HEK293T (cell line): ENCODE results near the gene NVL.

ENCODE experiments used
- CTCF ChIA-PET: fragments of 350-600 bp; formaldehyde crosslinking; extraction: SDS; loops from one replicate; lab custom pipeline; 2021; ENCODE audit warnings: antibody characterized with exemption, inconsistent platforms; lab: Yijun Ruan, JAX
- POLR2A ChIA-PET: fragments of 350-600 bp; formaldehyde crosslinking; extraction: SDS; loops from one replicate; lab custom pipeline; 2020; ENCODE audit warnings: antibody characterized with exemption, inconsistent platforms; lab: Yijun Ruan, JAX
- DNase-seq: peaks from one replicate; pipeline ENCODE4 v3.0.0; 2012; ENCODE audit warnings: mixed read lengths; ENCODE audit errors: extremely low spot score
- ARNT ChIP-seq: fragments of 450-650 bp; IDR thresholded peaks from 2 replicates; pipeline ENCODE4 v1.6.1; 2017; ENCODE audit warnings: mild to moderate bottlenecking
- BHLHE40 ChIP-seq: fragments of 450-650 bp; IDR thresholded peaks from 2 replicates; pipeline ENCODE4 v1.6.1; 2016; ENCODE audit warnings: mild to moderate bottlenecking, moderate library complexity, borderline replicate concordance
- CTBP1 ChIP-seq: fragments of 450-650 bp; IDR thresholded peaks from 2 replicates; pipeline ENCODE4 v1.6.1; 2016; ENCODE audit warnings: borderline replicate concordance
- ELF4 ChIP-seq: fragments of 450-650 bp; IDR thresholded peaks from 2 replicates; pipeline ENCODE4 v1.6.1; 2017; ENCODE audit warnings: antibody characterized with exemption
- FOXA1 ChIP-seq: fragments of 450-650 bp; IDR thresholded peaks from 2 replicates; pipeline ENCODE4 v1.6.1; 2016; ENCODE audit warnings: mild to moderate bottlenecking
- FOXK2 ChIP-seq: fragments of 450-650 bp; IDR thresholded peaks from 2 replicates; pipeline ENCODE4 v1.6.1; 2016; ENCODE audit warnings: mild to moderate bottlenecking
- FOXM1 ChIP-seq: fragments of 450-650 bp; IDR thresholded peaks from 2 replicates; pipeline ENCODE4 v1.6.1; 2017; ENCODE audit warnings: mild to moderate bottlenecking, borderline replicate concordance
- HDGF ChIP-seq: fragments of 450-650 bp; IDR thresholded peaks from 2 replicates; pipeline ENCODE4 v1.6.1; 2017; ENCODE audit warnings: antibody characterized with exemption, borderline replicate concordance
- L3MBTL2 ChIP-seq: fragments of 450-650 bp; conservative IDR thresholded peaks from 2 replicates; pipeline ENCODE4 v1.6.1; 2016; ENCODE audit warnings: mild to moderate bottlenecking
- LEF1 ChIP-seq: fragments of 450-650 bp; IDR thresholded peaks from 2 replicates; pipeline ENCODE4 v1.6.1; 2017; ENCODE audit warnings: mild to moderate bottlenecking, borderline replicate concordance
- NFRKB ChIP-seq: fragments of 450-650 bp; IDR thresholded peaks from 2 replicates; pipeline ENCODE4 v1.6.1; 2016; ENCODE audit warnings: mild to moderate bottlenecking, moderate library complexity
- SP1 ChIP-seq: fragments of 450-650 bp; IDR thresholded peaks from 2 replicates; pipeline ENCODE4 v1.6.1; 2017
- SUZ12 ChIP-seq: fragments of 450-650 bp; IDR thresholded peaks from 2 replicates; pipeline ENCODE4 v1.6.1; 2016; ENCODE audit warnings: mild to moderate bottlenecking
- TARDBP ChIP-seq: fragments of 450-650 bp; IDR thresholded peaks from 2 replicates; pipeline ENCODE4 v1.6.1; 2016
- ZNF384 ChIP-seq: fragments of 450-650 bp; IDR thresholded peaks from 2 replicates; pipeline ENCODE4 v1.6.1; 2016
- TF ChIP-seq, protein P1 (sequence below): fragments of 450-650 bp; IDR thresholded peaks from 2 replicates; pipeline ENCODE4 v1.6.1; 2016

Gene NVL

DNA sequence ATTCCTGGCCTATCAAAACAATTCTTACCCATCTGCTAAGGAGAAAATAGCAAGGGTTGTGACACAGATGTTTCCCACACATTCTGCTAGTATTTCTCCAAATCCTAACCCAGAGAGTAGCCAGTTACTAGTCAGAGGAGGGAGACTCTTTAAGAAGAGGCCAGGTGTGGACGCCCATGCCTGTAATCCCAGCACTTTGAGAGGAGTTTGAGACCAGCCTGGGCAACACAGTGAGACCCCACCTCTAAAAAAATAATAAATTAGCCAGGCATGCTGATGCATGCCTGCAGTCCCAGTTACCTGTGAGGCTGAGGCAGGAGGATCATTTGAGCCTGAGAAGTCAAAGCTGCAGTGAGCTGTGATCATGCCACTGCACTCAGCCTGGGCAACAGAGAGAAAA lies 28.6 kb downstream of the NVL start:
- ChIA-PET CTCF (no interaction called here), POLR2A (no interaction called here)
- TF ChIP-seq ELF4 (no peak), SUZ12 (no peak), ZNF384 (no peak), NFRKB (no peak), BHLHE40 (no peak), FOXA1 (no peak), LEF1 (no peak), SP1 (no peak), FOXK2 (no peak), HDGF (no peak), FOXM1 (no peak), TARDBP (no peak), ARNT (no peak), L3MBTL2 (no peak), CTBP1 (no peak)
- TF ChIP-seq, protein P1, sequence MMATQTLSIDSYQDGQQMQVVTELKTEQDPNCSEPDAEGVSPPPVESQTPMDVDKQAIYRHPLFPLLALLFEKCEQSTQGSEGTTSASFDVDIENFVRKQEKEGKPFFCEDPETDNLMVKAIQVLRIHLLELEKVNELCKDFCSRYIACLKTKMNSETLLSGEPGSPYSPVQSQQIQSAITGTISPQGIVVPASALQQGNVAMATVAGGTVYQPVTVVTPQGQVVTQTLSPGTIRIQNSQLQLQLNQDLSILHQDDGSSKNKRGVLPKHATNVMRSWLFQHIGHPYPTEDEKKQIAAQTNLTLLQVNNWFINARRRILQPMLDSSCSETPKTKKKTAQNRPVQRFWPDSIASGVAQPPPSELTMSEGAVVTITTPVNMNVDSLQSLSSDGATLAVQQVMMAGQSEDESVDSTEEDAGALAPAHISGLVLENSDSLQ = no peak
- DNase-seq = no peak

DNA sequence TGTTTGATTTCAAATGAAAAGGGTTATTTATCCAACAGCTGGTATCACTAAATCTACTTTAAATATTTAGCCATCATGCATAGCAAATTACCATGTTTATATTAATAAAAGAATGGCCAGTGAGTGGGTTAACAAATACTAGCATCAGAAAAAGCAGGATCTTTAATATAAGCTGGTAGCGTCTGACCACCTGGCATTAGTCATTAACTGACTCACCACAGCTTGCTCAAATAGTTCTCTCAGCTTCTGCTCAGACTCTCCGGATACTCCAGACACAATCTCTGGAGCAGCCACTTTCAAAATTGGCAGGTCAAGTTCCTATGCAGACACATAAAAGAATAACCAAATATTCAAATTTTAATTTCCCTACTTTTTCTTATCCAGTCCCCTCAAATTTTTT lies 29.6 kb downstream of the NVL start:
- TF ChIP-seq BHLHE40 (no peak), FOXA1 (no peak), HDGF (no peak), SUZ12 (no peak), FOXM1 (no peak), TARDBP (no peak), FOXK2 (no peak), ARNT (no peak), CTBP1 (no peak), NFRKB (no peak), LEF1 (no peak), SP1 (no peak), ZNF384 (no peak), ELF4 (no peak), L3MBTL2 (no peak)
- TF ChIP-seq, protein P1 = no peak
- ChIA-PET POLR2A (no interaction called here), CTCF (interaction anchor here (0.7 kb wide), 1 partner anchor 157 kb away, joined by 3 read pairs; no protein-coding TSS in a partner anchor)
- no peak for DNase-seq

DNA sequence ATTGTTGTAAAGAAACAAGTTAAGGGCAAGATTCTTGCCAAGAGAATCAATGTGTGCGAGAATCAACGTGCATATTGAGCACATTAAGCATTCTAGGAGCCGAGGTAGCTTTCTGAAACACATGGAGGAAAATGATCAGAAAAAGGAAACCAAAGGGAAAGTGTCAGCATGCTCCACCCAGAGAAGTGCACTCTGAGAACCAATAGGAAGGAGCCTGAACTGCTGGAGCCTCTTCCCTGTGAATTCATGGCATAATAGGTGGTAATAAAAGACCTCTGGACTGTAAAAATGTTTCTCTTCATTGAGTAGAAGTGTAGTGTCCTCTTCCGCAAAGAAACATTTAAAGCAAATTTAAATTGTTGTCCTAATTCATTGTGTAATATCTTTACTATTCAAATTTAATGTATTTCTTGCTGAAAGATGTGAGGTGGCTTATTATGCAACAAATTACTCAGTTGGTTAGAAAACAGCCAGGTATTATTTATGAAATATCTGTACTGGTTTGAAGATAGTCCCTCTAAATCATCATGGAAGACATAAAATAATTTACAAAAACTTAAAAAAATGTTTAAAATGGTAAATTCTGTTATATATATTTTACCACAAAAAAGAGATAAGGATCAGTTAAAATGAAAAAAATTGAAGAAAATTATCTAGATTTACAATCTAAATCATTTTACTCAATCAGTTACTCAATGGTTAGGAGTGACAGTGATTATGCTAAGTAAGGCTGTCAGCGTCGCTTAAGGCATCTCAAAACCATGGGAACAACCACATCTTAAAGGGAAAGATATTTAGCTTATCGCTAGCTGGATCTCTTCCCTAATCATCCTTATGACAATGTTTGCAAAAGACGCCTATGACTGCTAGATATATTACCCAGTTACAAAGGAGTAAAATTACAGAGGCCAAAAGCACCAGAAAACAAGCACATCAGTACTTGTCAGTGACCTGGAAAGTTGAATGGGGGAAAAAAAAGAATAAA lies 31.3 kb downstream of the NVL start:
- ChIA-PET POLR2A (interaction anchor here (1.0 kb wide), 1 partner anchor 116 kb away, joined by 4 read pairs; the partner anchor contains the start of gene DEGS1), CTCF (interaction anchor here (0.5 kb wide), 1 partner anchor 19 kb away, joined by 3 read pairs; no protein-coding TSS in a partner anchor)
- TF ChIP-seq FOXM1 (no peak), LEF1 (no peak)
- no peak for DNase-seq

DNA sequence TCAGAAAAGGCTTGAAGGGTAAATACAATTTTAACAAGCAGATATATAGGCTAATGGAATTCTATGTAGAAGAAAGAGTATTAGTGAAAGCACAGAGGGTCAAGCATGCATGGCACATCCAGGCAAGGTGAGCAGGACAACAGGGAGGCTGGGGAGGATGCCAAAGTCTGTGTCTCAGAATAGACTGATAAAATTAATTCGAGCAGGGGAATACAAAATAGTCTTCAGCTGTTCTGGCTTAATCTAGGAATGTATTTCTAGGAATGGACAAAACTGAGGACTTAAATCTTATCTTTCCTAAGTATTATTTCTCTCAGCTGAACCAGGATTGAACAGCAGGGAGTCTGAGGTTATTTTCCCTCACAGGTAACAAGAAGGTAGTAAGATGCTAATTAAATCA lies 35.2 kb downstream of the NVL start:
- TF ChIP-seq CTBP1 = no peak
- TF ChIP-seq FOXM1 = no peak
- ChIA-PET POLR2A (no interaction called here), CTCF (no interaction called here)
- no peak for DNase-seq

DNA sequence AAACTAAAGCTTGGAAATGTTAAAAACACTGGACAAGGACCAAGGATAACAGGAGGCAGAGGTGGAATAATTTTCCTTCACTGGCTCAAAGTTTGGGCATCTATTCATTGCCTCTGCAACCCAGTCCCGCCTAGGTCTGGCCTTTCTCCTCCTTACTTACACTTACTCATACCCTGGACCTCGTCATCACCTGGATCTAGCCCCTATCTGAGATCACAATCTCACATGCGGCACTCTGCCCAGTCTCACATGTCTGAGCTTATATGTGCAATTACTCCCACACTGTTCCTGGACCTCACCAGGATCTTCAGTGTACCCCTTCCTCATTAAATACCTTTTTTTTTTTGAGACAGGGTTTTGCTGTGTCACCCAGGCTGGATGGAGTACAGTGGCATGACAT lies 37.6 kb downstream of the NVL start:
- no peak for DNase-seq
- no peak for TF ChIP-seq FOXA1
- no peak for TF ChIP-seq CTBP1
- no peak for TF ChIP-seq HDGF
- no peak for TF ChIP-seq L3MBTL2
- TF ChIP-seq LEF1 = no peak
- TF ChIP-seq FOXM1 = no peak
- no peak for TF ChIP-seq ARNT
- TF ChIP-seq TARDBP = no peak
- TF ChIP-seq NFRKB = no peak
- TF ChIP-seq, protein P1 = no peak
- no peak for TF ChIP-seq SUZ12
- no peak for TF ChIP-seq ZNF384
- TF ChIP-seq SP1 = no peak
- TF ChIP-seq ELF4 = no peak
- no peak for TF ChIP-seq BHLHE40
- TF ChIP-seq FOXK2 = no peak
- CTCF ChIA-PET = interaction anchor here (0.9 kb wide), 1 partner anchor 8 kb away, joined by 4 read pairs; no protein-coding TSS in a partner anchor
- POLR2A ChIA-PET = no interaction called here

DNA sequence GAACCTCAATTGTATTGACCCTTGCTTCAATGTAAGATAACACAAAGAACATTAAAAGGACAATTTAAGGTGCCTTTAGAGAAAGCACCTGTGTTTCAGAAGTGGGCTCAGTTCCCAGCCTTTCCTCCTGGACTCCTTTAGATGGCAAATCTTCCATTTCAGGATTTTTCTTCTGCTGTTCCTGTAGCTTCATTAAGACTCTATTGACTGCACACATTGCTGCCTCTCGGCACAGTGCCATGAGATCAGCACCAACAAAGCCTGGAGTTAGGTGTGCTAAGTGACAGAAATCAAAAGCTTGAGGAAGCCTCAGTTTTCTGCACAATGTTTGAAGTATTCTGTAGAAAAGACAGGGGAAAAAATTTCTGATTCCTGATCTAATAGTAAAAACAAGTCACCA lies 40.6 kb downstream of the NVL start:
- DNase-seq = no peak
- ChIA-PET POLR2A (interaction anchor here (2.0 kb wide), 1 partner anchor 107 kb away, joined by 4 read pairs; the partner anchor contains the start of gene DEGS1), CTCF (interaction anchor here (0.6 kb wide), 1 partner anchor 16 kb away, joined by 3 read pairs; no protein-coding TSS in a partner anchor)
- TF ChIP-seq LEF1 (no peak), SUZ12 (no peak), NFRKB (no peak), CTBP1 (no peak)
